Measurements from ENCODE around the gene MYO19.

MYO19 gene

GRCh38 chr17:36534840-36535668 is at the start of gene MYO19, which contains the start of gene PIGW:
Gene MYO19 (minus strand): TSS chr17:36534868. CDS start chr17:36532538, 2,330 bp downstream.
Gene PIGW (plus strand): TSS chr17:36534987. CDS start chr17:36537102, 2,115 bp downstream.
- H3K4me3 ChIP-seq (replicated peaks; ENCODE audit: low read depth, low read length): peak within 1 kb of the TSS; percentile 92
- TF ChIP-seq CTCF (IDR thresholded peaks at IDR 0.05; ENCODE audit: low read length, missing control alignments): no peak
- peak; percentile 89 for DNase-seq (ENCODE audit: low read depth)

- TF ChIP-seq CTCF (IDR thresholded peaks at IDR 0.05; ENCODE audit: low read length, missing control alignments): no peak
- H3K4me3 ChIP-seq (replicated peaks; ENCODE audit: low read depth, low read length): no peak overlapping the region
- no peak for DNase-seq (ENCODE audit: low read depth)
Measured at GRCh38 chr17:36583787-36584186, 49.1 kb upstream of the MYO19 start.

- no peak for DNase-seq (ENCODE audit: low read depth)
- TF ChIP-seq CTCF (IDR thresholded peaks at IDR 0.05; ENCODE audit: low read length, missing control alignments): no peak
- no peak overlapping the region for H3K4me3 ChIP-seq (replicated peaks; ENCODE audit: low read depth, low read length)
Measured at GRCh38 chr17:36578671-36579070, 44.0 kb upstream of the MYO19 start.

- no peak overlapping the region for H3K4me3 ChIP-seq (replicated peaks; ENCODE audit: low read depth, low read length)
- DNase-seq (ENCODE audit: low read depth): no peak
- TF ChIP-seq CTCF (IDR thresholded peaks at IDR 0.05; ENCODE audit: low read length, missing control alignments): no peak
Measured at GRCh38 chr17:36576793-36577192, 42.1 kb upstream of the MYO19 start.

- H3K4me3 ChIP-seq (replicated peaks; ENCODE audit: low read depth, low read length): no peak overlapping the region
- no peak for DNase-seq (ENCODE audit: low read depth)
- TF ChIP-seq CTCF (IDR thresholded peaks at IDR 0.05; ENCODE audit: low read length, missing control alignments): no peak
Measured at GRCh38 chr17:36575028-36575427, 40.4 kb upstream of the MYO19 start.

- no peak overlapping the region for H3K4me3 ChIP-seq (replicated peaks; ENCODE audit: low read depth, low read length)
- DNase-seq (ENCODE audit: low read depth): peak; percentile 21
- TF ChIP-seq CTCF (IDR thresholded peaks at IDR 0.05; ENCODE audit: low read length, missing control alignments): no peak
Measured at GRCh38 chr17:36566081-36566480, 31.4 kb upstream of the MYO19 start.

GRCh38 chr17:36553459-36553858 is 18.8 kb upstream of the MYO19 start:
- H3K4me3 ChIP-seq (replicated peaks; ENCODE audit: low read depth, low read length): no peak overlapping the region
- no peak for TF ChIP-seq CTCF (IDR thresholded peaks at IDR 0.05; ENCODE audit: low read length, missing control alignments)
- DNase-seq (ENCODE audit: low read depth): no peak

Measured in fibroblast of pulmonary artery (primary cell).